Esophagus squamous epithelium (tissue), 4 donors: Measurements from ENCODE around the gene GMDS.
"Not testable (repeated sequence)": the region's sequence is repeated elsewhere in the genome, so short reads cannot be mapped to it uniquely, and the experiment has no call there.

Experiments used
- CTCF ChIP-seq, 6 experiments: fragments of 450-650 bp in 4 of 6; fragments of 200-600 bp in 2 of 6; sonication (generic) in 2 of 6; IDR thresholded peaks; one replicate each; pipeline ENCODE4 v1.5.1; 2016 to 2019; ENCODE audit warnings: antibody characterized with exemption in 6 of 6, mild to moderate bottlenecking in 4 of 6, moderate library complexity in 4 of 6
- POLR2A ChIP-seq, 4 donors: fragments of 450-650 bp; IDR thresholded peaks; one replicate each; pipeline ENCODE4 v1.6.1; 2017; ENCODE audit warnings: antibody characterized with exemption in 4 of 4, mild to moderate bottlenecking in 4 of 4, moderate library complexity in 3 of 4

- TF ChIP-seq POLR2A, CTCF (IDR thresholded peaks at IDR 0.05): not testable (repeated sequence)
Observed at GRCh38 chr6:1668456-1668855, 576.9 kb downstream of the GMDS start.
